DMS53 treated with DMSO at 0.1 percent for 48 hours (cell line): Measurements from ENCODE around the gene CENPM.

ENCODE experiments used
- DNase-seq: peaks from one replicate; lab custom pipeline; 2025; ENCODE audit not compliant: unreplicated experiment; lab: John Stamatoyannopoulos, UW

The CENPM gene, protein sequence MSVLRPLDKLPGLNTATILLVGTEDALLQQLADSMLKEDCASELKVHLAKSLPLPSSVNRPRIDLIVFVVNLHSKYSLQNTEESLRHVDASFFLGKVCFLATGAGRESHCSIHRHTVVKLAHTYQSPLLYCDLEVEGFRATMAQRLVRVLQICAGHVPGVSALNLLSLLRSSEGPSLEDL

DNA sequence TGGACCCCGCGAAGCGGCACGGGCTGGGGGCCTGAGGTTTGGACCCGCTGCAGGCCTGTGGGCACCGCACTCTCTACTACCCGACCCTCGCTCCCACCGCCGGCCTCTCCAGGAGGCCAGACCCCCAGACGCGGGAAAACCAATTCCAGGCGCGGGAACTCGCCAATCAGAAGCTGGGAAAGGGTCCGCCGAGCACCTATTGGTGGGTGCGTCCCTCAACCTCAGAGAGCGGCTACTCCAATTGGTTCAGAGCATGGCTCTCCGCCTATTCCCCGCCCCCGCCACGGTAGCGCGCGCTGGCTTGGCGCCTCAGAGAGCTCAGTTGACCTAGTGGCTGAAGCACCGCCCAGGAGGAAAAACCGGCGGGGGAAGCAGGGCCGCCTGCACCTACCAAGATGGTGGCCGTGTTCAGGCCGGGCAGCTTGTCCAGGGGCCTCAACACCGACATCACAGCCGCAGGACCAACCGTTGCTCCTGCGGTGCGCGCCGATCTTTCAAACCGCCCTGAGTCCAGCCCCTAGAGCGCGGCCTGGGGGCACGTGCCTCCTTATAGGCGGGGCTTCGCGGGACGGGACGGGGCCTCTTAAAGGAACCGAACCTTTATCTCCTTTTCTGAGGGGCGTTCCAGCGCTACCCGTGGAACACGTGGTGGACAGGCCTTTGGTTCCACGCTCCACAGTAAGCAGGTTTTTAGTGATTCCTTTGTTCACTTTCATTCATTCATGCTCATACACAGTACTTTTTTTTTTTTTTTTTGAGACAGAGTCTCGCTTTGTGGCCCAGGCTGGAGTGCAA lies at the start of gene CENPM:
CENPM (minus strand) TSS at position 524 of the 795 bp plus-strand sequence; CDS start at position 448, 76 bp downstream.
- DNase-seq = peak; percentile 87

DNA sequence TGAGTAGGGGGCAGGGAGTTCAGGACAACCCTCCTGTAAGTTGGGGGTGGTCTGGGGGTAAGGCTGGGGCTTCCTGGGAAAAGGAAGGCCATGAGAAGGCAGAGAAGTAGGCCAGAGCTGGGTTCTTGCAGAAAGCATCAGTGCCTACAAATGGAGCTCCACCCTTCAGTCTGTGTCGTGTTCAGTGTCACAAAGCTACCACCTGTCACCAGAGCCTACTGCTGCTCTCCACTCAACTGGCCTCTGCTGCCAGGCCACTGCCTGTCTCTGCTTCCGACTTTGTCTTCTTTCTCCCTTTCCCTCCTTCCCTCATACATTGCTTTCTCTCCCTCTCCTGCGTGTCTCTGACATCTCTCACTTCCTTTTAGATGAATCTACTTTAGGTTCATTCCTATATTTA lies 48.3 kb upstream of the CENPM start:
- DNase-seq = no peak

DNA sequence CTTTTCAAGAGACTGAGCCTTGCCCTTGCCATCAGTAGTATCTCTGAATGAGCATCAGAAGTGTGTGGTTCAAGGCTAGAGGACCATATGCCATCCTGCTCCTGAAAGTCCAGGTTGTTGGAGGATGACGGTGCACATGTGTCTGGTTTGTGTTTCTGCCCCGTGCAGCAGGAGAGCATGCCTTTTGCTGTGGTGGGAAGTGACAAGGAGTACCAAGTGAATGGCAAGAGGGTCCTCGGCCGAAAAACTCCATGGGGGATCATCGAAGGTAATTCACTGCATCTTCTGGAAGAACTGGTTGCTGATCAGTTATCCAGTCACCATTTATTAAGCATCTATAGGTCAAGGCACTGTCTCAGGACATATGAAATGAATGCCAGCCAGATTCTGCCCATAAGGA lies 45.5 kb upstream of the CENPM start:
- no peak for DNase-seq

DNA sequence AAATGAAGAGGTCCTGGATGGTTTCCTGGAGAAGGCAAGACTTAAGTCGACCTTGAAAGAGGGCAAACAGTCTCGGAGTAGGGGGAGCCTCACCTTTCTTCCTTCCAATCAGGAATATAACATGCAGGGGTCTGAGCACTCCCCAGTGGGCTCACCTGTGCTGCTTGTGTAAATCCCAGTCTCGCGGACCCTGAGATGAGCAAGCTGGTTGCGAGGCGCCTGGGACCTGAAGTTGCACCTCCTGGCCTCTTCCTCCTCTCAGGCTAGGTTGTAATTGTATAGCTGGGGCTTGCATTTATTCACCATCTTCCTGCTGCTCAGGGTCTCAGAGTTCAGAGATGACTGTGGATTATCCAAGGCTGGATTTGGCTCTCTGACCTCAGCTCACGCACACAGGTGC lies 44.2 kb upstream of the CENPM start:
- no peak for DNase-seq

DNA sequence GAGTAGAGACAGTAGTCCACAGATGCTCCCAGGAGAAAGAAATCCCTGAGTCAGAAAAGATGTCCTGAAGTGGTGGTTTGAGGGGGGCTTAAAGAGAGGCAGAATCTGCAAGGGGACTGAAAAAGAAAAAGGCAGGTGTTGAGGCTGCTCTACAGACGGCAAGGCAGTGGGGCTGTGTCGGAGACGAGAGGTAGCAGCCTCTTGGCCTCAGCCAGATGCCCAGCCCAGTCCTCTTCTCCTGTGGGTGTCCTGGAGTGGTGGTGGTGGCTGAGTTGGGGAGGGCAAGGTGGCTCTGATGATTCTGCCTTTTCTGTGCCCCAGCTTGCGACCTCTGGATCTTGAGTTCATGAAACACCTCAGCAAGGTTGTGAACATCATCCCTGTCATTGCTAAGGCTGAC lies 42.3 kb upstream of the CENPM start:
- no peak for DNase-seq

DNA sequence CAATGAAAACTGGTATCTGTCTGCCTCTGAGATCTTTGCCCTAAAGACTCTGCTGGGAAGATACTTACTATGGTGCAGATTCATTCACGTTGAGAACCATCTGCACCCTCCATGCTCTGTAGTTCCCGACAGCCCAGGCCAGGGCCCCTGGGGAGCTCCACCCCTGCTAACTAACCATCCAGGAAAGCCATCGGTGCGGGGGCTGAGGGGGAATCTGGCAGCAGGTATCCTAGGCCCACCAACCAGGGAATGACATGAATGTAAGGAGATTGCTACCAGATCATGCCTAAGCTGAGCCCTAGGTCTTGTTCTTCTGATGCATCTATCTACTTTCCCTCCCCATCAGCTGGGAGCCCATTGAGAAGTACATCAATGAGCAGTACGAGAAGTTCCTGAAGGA lies 40.3 kb upstream of the CENPM start:
- DNase-seq = no peak

DNA sequence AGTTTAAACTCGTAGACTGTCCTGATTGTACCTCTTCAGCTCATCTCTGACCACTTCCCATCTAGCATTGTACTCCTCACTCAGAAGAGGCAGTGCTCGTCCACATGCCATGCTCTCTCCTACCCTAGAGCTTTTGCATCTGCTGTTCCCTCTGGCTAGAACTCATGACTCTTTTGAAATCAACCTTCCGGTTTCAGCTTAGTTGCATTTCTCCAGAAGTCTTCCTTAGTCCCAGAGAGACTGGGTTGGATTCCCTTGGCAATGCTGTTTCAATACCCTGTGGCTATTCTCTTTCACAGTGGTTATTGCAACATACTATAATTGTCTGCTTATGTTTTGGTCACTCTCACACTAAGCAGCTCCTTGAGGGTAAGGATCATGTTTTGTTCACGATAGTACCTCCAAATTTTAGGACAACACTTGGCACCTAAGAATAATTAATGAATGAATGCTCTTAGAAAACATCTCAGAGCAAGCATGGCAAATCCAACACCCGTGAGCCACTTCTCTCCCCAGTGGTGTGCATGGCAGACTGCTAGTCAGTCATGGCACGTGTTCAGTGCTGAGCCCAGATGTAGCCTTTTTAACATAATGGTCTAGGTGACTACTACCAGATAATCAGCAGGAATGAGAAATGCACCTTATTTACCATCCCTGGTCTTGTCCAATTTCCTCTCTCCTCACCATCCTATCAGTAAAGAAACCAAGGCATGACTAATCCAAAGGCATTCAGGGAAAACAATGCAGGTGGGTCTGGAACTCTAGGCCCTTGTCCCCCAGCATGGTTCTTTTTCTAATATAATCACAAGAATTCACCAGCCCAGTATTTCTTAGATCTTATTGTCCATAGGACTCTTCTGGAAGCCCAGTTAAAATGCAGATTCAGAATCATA lies 36.8 kb upstream of the CENPM start:
- DNase-seq = no peak

DNA sequence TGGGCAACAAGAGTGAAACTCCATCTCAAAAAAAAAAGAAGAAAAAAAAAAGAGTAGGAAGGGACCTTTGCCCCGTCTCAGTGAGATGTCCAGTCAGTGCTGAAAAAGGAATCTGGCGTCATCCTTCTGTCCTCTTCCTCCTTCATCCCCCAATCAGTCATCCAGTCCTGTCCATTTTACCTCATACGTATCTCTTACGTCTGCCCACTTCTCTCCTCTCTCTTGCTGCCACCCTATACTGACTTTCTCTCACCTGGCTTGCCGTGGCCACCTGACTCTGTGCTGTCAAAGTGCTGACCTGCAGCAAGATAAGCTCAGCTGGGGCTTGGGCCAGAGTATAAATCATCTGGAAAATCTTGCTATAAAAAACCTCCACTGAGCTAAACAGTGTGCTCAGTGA lies 35.9 kb upstream of the CENPM start:
- no peak for DNase-seq

DNA sequence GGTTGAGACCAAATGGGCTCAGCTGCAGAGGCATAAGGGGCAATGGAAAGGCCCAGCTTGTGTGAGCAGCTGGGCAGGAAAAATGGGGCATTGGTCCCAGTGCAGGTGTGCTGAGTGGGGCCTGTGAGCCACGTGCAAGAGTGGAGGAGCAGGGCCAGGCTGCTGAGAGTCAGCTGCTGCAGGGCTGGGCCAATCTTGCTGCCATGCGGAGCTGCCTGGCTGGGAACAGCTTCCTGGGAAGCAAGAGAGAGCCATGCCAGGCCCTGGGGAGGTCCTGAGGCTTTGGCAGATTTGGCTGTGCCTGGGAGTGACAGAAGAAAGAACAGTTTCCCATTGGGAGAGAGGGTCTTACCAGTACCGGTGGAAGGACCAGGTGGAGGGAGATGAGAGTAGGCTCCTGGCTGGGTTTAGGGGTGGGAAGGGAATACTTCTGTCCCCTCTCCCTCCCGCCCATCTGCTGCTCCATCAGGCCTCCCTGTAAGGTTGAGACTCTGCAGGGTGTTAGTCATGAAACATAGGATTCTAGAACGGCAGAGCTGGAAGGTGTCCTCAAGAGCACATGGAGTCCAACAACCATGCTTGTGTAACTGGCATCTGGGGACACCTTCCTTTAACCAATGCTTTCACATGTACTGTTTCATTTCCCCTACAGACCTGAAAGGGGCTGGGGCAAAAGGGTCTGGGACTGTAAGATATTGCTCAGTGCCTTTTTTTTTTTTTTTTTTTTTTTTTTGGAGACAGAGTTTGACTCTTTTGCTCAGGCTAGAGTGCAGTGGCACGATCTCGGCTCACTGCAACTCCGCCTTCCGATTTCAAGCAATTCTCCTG lies 32.7 kb upstream of the CENPM start:
- no peak for DNase-seq

DNA sequence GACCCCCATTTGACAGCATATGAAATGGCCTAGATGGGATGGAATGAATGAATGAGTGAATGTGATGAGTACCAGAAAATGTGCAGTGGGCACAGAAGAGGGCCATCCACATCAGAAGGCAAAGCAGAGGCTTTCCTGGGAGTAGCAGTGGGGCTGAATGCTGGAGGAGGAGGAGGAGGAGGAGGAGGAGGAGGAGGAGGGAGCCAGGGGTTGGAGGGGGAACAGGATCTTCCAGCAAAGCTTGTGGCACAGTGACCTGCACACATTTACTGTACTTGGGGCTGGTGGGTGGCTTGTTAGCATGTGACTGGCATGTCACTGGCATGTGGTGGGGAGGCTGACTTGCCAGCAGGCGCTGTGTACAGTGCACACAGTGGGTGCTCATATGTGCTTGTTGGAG lies 31.8 kb upstream of the CENPM start:
- DNase-seq = no peak

DNA sequence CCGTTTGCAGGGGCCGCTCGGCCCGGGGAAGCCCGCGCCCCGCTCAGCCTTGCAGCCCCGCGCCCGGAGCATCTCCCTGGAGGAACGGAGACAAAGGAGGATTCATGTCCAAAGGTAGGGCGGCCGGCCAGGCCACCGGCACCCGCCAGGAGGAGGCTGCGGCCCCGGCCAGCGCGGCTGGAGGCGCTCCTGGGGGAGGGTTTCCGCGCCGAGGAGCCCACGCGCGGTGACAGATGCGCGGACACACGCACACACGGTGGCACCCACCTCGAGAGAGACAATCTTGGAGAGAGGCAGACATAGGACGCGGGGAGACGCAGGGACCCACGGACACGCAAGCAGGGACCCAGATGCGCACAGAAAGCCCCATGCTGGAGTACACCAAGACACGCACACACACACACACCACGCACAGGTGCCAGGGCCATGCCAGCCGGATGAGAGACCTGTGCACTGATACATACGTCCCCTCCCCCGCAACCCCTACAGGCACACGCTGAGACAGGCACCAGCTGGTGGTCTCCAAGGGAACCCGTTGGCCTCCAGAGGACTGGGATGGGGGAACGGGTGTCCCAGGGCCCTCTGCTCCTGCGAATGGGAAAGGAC lies 30.1 kb upstream of the CENPM start:
- no peak for DNase-seq

DNA sequence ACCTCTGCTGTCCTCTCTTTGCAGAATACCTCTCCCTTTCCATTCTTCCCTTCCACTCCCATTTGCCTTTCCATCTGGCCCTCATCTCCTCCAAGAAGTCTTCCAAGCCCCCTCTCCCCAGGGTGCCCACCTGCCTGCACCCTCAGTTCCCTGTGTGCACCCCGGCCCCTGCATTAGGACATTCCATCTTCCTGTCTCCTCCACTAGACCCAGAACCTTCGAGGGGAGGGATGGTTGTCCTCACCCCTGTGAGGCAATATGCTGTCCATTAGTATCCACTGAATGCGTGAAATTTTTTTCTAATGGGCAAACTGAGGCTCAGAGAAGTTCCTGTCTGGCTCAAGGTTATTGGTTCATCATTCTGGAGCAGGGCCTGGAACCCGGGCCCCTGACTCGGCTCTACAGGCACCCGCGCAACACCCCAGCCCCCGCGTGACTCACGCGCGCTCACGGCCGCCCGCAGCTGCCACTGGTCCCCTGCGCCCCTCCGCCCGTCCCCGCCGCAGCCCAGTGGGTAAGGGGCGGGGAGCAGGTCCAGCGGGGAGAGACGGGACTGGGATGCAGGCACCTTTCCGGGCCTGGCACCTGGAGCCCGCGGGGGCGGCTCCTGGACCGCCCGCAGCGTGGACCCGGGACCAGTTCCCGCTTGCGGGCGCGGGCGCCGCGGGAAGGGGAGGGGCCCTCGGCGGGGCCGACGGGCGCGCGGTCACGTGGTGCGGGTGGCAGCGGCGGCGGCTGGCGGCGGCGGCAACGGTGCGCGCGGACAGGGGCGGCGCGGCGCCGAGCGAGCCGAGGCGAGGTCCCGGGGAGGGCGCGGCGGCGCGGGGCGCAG lies 29.3 kb upstream of the CENPM start:
- no peak for DNase-seq

DNA sequence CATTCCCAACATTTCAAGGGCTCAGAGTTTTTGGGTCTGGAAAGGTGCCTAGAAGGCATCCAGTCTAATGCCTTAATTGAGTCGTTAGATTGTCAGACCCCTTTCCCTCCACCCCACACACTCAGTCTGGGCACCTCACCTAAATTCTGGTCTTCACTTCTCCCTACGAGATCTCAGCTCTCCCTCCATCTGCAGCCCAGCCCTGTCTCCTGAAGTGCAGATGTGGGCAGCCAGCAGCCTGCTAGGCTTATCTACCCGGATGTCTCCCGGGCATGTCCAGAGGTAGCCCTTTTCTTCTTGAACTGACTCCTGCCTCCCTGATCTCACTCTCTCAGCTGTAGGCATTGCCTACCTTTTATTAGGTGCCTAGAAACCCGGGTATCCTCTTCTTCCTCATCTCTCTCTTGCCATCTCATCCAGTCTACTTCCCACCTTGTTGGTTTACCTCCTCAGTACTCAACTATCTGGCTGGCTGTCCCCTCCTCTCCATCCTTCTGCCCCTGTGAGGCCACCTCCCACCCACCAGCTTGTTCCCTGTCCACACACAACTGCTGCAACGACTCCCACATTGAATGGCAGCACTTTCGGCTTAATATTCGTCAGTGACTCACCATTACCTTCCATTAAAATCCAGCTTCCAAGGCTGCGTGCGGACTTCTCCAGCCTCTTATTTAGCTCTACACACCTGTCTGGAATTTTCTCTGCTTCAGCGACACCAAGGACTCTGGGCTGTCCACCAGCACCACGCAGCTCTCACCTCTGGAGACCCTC lies 28.5 kb upstream of the CENPM start:
- DNase-seq = no peak

DNA sequence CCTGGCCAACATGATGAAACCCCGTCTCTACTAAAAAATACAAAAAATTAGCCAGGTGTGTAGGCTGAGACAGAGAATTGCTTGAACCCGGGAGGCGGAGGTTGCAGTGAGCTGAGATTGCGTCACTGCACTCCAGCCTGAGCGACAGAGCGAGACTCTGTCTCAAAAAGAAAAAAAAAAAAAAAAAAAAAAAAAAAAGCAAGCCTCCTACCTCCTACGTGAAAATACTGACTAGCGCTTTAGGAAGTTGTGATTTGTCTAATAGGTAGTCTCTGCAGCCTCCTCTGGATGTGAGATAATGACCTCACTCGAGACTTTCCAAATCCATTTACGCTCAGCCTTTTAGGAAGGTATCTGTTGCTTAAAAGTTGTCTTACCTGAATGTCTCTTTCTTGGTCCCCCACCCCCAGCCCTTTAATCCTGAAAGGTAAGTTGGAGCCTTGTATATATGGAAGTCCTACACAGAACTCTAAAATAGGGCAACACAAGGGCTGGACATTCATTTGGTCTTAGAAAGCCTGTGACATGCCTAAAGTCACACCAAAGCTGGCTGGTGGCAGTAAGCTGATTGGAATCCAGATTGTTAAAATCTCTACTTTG lies 27.8 kb upstream of the CENPM start:
- no peak for DNase-seq

DNA sequence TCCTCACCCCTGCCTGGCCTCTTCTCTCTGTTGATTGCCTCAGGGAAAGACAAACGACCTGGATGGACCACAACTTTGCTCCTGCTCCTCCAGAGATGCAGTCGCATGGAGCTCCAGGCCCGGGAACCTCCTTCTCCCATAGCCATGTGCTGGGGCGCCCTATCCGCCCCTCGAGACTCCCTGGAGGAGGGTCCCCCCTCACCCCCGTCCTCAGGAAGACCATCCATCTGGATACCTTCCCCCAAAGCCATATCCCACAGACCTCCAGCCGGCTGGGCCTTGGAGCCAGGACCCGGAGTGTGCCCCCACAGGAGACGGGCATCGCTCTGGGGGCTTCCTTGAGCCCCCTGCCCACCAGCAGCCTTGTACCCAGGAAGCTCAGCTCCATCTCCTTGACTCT lies 24.5 kb upstream of the CENPM start:
- no peak for DNase-seq

DNA sequence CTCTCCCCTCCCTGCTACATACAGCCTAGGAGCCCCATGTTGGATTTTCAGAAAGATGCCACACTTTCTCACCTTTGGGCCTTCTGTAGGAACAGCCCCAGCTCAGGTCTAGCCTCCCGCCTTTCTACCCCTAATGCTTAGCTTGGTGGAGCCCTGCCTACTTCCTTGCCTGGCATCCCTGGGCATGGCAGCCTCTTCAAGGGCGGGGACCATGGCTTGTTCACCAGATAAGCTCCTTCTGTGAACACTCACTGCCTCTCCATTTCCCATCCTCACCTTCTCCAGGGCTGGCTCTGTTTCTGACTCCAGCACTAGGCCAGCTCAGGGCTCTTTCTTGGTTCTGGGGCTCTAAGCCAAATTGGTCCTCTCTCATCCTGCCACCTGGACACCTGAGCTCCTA lies 23.6 kb upstream of the CENPM start:
- DNase-seq = no peak

DNA sequence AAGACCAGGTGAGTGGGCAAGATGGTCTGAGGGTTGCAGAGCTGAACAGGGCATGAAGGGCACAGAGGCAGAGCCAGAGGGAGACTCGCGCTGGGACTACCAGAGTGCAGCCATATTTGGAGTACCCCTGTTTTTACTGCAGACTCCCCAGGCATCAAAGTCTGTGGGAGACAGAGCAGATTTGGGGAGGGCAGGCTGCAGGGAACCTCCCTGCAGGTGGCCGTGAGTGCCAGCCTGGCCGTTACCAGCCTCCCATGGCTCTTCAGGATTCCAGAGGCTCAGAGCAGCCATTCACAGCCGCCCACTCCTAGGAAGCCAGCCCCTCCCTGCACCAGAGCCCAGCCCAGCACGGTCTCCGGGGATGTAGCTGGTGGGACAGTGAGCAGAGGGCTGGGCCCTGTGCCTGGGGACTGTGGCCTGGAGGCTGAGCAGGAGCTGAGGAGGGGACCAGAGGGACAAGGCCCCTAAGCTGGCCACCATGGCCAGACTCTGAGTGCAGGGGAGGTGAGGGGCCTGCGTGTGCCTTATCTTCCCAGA lies 22.2 kb upstream of the CENPM start, which contains the start of gene SEPTIN3:
SEPTIN3 (plus strand) TSS at position 334 of the 537 bp plus-strand sequence. CDS start 2,050 bp downstream, outside the sequence.
- DNase-seq = no peak

DNA sequence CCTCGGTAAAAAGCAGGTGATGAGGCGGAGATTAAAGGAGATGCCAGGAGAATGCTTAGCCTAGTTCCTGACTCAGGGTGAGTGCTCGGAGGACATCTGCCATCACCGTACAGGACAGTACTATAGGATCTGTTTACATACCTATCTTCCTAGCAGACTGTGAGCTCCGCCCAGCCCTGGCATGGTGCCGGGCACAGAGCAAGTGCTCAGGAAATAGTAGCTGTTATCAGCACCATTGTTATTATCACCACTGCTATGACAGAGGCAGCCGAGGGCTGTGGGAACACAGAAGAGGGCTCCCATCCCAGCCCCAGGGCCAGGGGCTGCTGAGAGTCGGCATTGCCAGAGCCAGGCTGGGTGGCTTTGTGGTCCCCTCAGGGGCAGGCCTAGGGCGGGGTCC lies 21.6 kb upstream of the CENPM start:
- DNase-seq = peak; percentile 57
